Measurements from ENCODE around the gene DENND5A. TPM values are rescaled to one million over a fixed set of nuclear protein-coding genes. Genes with fewer than 3 reads are reported as not detected.

Gene DENND5A
- total RNA-seq, 4 donors from 2014 or later, result 103 to 135 (median 108) TPM

- 78% methylated on average over 10 of the region's 10 CpGs for WGBS
- Histone ChIP-seq H3K4me3 (no peak overlapping the region), H3K36me3 (no peaks in the 10 kb centered on the region), H3K9me3 (no peaks in the 10 kb centered on the region), H3K27me3 (peaks cover 0 to 7% (median 0%) of the 10 kb centered on the region in 4 donors), H3K27ac (replicated peaks in 1 of 4) (no peak overlapping the region), H3K4me1 (peaks cover 9 to 19% (median 15%) of the 10 kb centered on the region in 4 donors)
- peak; percentile 75 for DNase-seq (ENCODE audit: extremely low spot score)
- intact Hi-C loops (cut with DNase I), result no loop called here
- TF ChIP-seq CTCF (IDR thresholded peaks at IDR 0.05) (peak in 1 of 3 experiments; percentile 8), POLR2A (IDR thresholded peaks at IDR 0.05; ENCODE audit: low read depth) (no peak)
Observed at GRCh38 chr11:9092853-9093778, 172.0 kb downstream of the DENND5A start.

GRCh38 chr11:9092072-9092471 lies 173.1 kb downstream of the DENND5A start:
- Histone ChIP-seq H3K27ac (replicated peaks in 1 of 4) (no peak overlapping the region), H3K27me3 (peaks cover 0 to 7% (median 0%) of the 10 kb centered on the region in 4 donors), H3K36me3 (no peaks in the 10 kb centered on the region), H3K9me3 (no peaks in the 10 kb centered on the region), H3K4me3 (peak overlapping the region; percentile 63 to 75 (median 66)), H3K4me1 (peaks cover 9 to 19% (median 15%) of the 10 kb centered on the region in 4 donors)
- 83% methylated on average over 4 of the region's 4 CpGs for WGBS
- TF ChIP-seq POLR2AphosphoS5 (IDR thresholded peaks at IDR 0.05), result no peak
- no peak for TF ChIP-seq EP300 (IDR thresholded peaks at IDR 0.05)
- peak; percentile 83 for DNase-seq (ENCODE audit: extremely low spot score)
- intact Hi-C loops (cut with DNase I), result no loop called here

- Histone ChIP-seq H3K27ac (replicated peaks in 1 of 4) (peak within 1 kb of the TSS in 1 of 4 donors; percentile 58), H3K4me1 (peaks cover 9 to 19% (median 15%) of the 10 kb centered on the region in 4 donors), H3K36me3 (no peaks in the 10 kb centered on the region), H3K4me3 (peak within 1 kb of the TSS; percentile 63 to 75 (median 66)), H3K27me3 (peaks cover 0 to 7% (median 0%) of the 10 kb centered on the region in 4 donors), H3K9me3 (no peaks in the 10 kb centered on the region)
- DNase-seq (ENCODE audit: extremely low spot score), result peak; percentile 37
- WGBS, result 0% methylated on average over 4 of the region's 113 CpGs
- intact Hi-C loops (cut with DNase I), result no loop called here
- TF ChIP-seq EP300 (IDR thresholded peaks at IDR 0.05) (no peak), CTCF (IDR thresholded peaks at IDR 0.05) (no peak), POLR2AphosphoS5 (IDR thresholded peaks at IDR 0.05) (no peak), POLR2A (IDR thresholded peaks at IDR 0.05; ENCODE audit: low read depth) (no peak)
Observed at GRCh38 chr11:9091044-9091922, 173.9 kb downstream of the DENND5A start, which contains the start of gene SCUBE2. Gene SCUBE2, minus strand, starts transcription at chr11:9091599. Its CDS starts 71 bp downstream, at chr11:9091528.

GRCh38 chr11:9090488-9091043 lies 174.6 kb downstream of the DENND5A start:
- DNase-seq (ENCODE audit: extremely low spot score), result peak; percentile 68
- Histone ChIP-seq H3K4me3 (peak overlapping the region; percentile 63 to 75 (median 66)), H3K27me3 (peaks cover 0 to 7% (median 0%) of the 10 kb centered on the region in 4 donors), H3K27ac (replicated peaks in 1 of 4) (peak overlapping the region in 1 of 4 donors; percentile 58), H3K36me3 (no peaks in the 10 kb centered on the region), H3K9me3 (no peaks in the 10 kb centered on the region), H3K4me1 (peaks cover 9 to 19% (median 15%) of the 10 kb centered on the region in 4 donors)
- intact Hi-C loops (cut with DNase I), result no loop called here
- WGBS, result 43% methylated on average over 16 of the region's 20 CpGs
- TF ChIP-seq POLR2AphosphoS5 (IDR thresholded peaks at IDR 0.05) (no peak), POLR2A (IDR thresholded peaks at IDR 0.05; ENCODE audit: low read depth) (no peak), EP300 (IDR thresholded peaks at IDR 0.05) (no peak), CTCF (IDR thresholded peaks at IDR 0.05) (no peak)

Measured in esophagus muscularis mucosa (tissue), 4 donors.